OCI-M2 (cell line): ENCODE data around the gene GLIPR1.
"Not testable (repeated sequence)": the region's sequence is repeated elsewhere in the genome, so short reads cannot be mapped to it uniquely, and the experiment has no call there.

Experiments
- DNase-seq: peaks from one replicate; lab custom pipeline; 2025; ENCODE audit not compliant: unreplicated experiment; lab: John Stamatoyannopoulos, UW

GLIPR1 gene

DNA sequence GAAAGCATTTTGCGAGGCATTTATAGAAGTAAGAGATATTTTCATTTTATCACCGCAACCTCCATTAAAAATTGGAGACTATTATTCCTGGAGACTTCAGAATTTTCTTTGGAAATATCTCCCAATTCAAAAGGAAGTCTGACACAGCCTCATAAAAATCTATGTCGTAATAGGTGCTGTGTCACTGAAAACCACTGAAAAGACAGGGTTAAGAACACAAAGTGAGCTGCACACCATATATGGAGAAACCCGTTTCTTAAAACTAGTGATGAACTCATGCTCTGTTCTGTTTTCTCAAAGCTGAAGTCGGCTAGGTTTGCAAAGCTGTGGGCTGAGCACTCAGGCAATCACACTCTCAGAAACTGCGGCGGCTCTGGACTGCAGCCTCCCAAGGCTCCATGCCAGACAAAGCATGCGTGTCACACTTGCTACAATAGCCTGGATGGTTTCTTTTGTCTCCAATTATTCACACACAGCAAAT lies at the start of gene GLIPR1:
Gene GLIPR1, plus strand, starts transcription at position 287 of the 481 bp plus-strand sequence. Its CDS starts 126 bp downstream, at position 413.
- DNase-seq, result no peak

DNA sequence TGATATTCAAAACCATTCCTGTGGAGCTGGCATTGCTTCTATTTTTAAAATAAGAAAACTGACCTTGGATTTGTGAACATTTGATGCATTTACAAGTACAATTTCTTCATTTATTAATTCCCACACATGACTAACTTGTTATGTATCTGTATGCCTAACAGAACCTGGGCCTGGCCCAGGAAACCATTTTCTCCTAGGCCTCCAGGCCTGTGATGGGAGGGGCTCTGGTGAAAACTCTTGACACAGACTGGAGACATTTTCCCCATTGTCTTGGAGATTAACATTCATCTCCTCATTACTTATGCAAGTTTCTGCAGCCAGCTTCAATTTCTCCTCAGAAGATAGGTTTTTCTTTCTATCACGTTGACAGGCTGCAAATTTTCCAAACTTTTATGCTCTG lies 47.6 kb upstream of the GLIPR1 start:
- no peak for DNase-seq

DNA sequence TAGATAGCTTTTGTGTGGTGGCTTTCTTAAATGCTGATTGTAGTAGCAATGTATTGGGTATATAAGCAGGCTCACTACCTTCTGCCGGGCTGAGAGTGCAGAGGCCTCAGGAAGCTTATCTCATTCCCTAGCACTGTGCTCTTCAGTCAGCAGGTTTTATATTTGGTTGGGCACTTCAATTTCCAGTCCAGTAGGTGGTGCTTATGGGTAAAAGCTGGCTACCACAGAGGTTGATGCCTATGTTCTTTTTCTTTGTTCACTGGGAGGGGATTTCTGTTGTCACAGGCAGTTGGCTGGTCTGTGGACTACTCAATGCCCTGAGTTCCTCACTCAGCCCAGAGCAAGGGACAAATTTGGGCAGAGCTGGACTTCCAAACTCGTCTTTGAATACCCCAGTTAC lies 43.0 kb upstream of the GLIPR1 start:
- no peak for DNase-seq

DNA sequence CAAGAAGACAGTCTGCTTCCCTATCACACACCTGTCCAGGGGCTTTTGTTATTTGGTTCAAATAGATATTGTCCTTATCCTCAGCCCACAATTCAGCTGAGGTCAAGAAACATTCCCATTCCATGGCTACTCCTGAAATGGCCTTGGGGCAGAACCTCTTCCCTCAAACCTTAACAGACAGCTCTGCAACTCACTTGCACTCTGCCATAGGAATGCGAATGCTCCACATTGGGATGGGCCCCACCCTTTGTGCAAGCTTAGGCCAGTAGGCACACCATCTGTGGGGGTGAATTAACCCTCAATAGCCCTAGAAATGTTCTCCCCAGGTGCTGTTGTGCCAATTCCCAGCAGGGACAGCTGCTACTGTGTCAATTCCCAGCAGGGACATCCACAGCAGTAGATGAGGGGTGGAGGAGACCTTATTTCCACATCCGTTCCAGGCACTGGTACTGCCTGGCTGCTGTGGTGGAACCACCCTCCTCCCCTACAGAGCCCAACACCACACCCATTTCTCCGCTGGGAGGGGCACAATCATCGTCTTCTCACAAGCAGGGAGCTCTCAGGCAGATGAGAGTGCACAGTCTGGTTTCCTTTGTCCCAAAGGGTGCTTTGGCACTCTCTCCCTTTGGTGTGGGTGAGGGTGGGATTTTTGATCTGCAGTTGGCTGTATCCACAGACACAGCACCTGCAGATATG lies 42.3 kb upstream of the GLIPR1 start:
- DNase-seq, result no peak

DNA sequence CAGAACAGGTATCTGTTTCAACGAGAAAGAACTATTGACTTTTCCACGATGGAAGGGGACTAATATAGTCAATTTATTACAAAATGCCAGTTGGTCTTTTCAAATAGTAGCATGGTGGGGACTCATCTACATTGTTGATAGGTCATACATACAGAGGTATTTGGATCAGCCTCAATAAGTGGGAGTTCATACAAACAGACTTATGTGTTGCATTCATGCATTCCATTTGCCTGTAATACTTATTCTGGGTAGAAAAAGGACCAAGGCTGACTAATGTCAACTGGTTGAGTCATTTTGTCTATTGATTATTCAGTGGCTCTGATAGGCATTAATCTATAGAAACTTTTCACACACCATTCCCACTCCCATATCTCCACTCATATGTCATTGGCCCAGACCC lies 41.5 kb upstream of the GLIPR1 start:
- no peak for DNase-seq

DNA sequence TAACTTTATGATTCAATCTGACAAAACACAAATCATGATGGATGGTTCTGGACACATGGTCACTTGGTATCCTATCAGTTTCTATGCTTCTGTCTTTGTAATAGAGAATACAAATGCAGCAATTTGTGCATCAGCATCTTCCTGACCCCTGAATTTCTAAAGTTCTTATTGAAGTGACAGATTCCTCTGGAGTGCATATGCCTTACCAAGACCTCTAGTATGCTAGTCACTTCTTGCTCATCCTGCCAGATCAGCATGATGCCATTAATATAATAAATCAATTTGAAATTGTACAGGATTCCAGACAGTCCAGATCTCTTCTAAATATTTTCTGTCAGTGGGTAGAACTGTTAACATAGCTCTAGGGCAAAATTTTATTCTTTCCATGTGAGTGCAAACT lies 40.6 kb upstream of the GLIPR1 start:
- no peak for DNase-seq

DNA sequence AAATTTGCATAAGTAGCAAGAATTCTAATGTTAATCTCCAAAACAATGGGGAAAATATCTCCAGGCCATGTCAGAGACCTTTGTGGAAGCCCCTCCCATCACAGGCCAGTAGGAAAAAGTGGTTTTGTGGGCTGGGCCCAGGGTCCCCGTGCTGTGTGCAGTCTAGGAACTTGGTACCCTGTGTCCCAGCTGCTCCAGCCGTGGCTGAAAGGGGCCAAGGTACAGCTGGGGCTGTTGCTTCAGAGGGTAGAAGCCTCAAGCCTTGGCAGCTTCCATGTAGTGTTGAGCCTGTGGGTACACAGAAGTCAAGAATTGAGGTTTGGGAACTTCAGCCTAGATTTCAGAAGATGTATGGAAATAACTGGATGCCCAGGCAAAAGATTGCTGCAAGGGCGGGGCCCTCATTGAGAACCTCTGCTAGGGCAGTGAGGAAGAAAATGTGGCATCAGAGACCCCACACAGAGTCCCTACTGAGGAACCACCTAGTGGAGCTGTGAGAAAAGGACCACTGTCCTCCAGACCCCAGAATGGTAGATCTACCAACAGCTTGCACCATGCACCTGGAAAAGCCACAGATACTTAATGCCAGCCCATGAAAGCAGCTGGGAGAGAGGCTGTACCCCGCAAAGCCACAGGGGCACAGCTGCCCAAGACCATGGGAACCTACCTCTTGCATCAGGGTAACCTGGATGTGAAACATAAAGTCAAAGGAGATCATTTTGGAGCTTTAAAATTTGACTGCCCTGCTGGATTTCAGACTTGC lies 38.7 kb upstream of the GLIPR1 start:
- DNase-seq, result not testable (repeated sequence)

DNA sequence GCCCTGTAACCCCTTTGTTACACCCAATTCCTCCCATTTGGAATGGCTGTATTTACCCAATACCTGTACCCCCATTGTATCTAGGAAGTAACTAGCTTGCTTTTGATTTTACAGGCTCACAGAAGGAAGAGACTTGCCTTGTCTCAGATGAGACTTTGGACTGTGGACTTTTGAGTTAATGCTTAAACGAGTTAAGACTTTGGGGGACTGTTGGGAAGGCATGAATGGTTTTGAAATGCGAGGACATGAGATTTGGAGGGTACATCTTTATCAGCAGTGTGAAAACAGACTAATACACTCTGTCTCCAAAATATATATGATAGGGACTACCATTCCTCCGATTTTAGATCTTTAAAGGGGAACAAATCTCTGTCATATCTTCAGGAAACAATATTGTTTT lies 38.1 kb upstream of the GLIPR1 start:
- DNase-seq, result not testable (repeated sequence)

DNA sequence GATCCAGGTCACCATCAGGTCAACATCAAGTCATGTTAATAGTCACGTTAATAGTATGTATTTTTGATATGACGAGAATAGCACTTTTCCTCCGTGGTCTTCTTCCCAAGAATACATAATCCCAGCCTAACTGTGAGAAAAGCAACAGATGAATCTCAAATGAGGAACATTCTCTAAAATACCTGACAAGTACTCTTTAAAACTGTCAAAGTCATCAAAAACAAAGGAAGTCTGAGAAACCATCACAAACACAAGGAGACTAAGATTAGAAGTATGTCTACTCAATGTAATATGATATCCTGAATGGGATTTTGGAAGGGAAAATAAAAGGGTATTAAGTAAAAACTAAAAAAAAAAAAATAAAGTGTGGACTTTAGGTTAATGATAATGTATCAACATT lies 36.8 kb upstream of the GLIPR1 start:
- DNase-seq, result no peak

DNA sequence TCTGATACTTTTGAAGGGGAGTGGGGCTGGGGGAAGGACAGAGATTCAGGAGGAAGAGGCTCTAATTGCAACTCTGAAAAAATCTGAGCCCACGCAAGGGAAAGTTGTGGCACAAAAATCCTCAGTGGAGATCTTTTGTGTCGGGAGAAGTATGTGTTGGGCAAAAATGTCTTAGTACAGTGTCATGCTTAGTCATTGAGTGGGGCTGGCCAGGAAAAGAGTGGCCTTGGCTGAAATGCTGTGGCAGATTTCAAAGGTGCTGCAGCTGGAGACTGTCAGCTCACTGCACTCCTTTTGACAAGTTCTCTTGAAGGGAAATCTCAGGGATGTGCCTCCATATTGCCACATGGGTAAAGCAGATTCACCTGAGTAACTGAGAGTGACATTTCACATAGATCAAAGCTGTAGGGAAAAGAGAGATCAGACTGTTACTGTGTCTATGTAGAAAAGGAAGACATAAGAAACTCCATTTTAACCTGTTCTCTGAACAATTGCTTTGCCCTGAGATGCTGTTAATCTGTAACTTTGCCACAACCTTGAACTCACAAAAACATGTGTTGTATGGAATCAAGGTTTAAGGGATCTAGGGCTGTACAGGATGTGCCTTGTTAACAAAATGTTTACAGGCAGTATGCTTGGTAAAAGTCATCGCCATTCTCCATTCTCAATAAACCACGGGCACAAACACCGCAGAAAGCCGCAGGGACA lies 36.0 kb upstream of the GLIPR1 start:
- DNase-seq, result no peak

DNA sequence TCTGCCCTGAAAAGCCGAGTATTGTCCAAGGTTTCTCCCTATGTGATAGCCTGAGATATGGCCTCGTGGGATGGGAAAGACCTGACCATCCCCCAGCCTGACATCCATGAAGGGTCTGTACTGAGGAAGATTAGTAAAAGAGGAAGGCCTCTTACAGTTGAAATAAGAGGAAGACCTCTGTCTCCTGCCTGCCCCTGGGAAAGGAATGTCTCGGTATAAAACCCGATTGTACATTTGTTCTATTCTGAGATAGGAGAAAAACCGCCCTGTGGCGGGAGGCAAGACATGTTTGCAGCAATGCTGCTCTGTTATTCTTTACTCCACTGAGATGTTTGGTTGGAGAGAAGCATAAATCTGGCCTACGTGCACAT lies 35.4 kb upstream of the GLIPR1 start:
- not testable (repeated sequence) for DNase-seq

DNA sequence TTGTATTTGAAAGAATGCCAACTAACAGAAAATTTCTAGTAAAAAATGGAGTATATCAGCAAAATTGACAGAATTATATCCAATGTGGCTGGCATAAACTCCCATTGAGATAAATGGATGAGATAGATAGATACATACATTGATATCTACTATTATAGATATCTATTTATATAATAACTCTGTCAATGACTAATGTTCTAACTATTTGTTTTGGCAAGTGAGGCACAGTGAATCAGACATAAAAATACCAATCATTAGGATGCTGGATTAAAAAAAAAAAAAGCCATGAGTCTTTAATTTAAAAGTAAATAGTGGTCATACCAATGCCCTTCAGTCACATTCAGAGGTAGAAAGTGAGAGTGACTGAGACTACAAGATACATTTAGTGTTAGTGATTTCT lies 33.7 kb upstream of the GLIPR1 start:
- no peak for DNase-seq

DNA sequence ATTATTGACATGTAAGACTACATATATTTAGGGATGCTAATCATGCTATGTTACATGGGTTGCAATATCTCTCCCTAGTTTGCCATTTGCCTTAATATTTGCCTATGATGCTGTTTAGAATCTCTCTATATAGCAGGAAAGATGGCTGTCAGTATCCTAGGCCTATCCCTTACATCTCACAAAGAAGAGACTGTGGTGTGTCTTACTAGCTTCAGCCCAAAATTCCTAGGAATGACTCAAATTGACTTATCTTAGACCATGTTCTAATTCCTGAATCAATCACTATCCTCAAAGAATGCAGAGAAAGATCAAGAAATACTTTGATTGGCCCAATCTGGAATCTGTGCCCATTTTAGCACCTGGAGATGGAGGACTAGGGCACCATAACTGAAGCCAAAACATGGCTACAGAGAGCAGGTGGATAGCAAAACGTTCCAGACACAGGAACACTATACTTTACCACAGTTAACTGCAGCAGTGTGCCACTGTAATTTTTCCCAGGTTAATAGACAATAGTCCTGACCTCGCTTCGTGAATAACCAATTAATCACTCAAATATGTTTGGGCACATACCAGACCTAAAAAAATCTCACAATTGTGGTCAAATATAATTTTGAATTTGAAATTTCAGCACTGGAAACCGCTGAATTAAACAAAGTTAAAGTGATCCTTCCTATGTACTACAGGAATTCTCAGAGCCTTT lies 32.7 kb upstream of the GLIPR1 start:
- no peak for DNase-seq

DNA sequence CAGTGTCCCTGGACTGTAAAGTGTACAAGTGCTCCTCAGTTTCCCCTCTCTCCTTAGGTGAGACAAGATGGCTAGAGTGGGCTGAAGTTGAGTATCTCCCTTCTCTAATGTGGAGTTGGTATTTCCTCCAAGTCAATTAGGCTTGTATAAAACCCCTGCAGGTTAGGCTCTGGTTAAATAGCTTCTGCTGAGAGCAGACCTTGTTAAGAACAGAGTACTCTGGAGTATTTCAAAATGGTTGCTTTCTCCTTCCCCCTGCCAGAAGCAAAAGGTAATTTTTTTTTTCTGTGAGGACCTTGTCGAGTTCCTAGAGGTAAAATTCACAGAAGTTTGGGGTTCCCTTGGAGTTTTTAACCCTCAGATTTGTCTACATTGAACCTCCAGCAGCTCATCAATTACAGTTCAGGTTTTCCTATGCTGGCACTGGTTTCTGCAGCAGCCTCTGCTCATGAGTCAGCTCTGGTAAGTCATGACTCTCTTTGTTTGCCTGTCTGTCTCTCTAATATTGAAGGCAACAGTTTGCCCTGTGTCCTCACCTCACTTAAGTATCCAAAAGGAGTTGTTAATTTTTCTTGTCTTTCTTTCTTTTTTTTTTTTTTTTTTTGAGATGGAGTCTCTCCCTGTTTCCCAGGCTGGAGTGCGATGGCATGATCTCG lies 27.8 kb upstream of the GLIPR1 start:
- no peak for DNase-seq

DNA sequence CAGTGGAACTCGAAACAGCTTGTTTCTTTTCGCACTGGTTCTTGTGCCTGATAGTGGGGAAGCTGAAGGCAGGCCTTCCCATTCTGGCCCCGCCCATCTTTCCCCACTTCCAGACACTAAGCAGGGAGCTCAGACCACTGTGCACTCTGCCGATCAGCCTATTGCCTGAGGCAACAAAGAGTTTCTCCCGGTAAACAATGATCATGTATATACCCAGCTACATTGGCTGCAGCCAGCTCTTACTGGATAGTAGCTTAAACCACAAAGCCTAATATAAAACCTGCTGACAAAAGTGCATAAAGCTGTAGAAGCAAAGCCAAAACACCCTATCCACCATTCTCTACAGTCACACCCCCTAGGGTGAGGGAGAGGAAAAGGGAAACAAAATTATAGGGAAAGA lies 24.7 kb upstream of the GLIPR1 start:
- no peak for DNase-seq

DNA sequence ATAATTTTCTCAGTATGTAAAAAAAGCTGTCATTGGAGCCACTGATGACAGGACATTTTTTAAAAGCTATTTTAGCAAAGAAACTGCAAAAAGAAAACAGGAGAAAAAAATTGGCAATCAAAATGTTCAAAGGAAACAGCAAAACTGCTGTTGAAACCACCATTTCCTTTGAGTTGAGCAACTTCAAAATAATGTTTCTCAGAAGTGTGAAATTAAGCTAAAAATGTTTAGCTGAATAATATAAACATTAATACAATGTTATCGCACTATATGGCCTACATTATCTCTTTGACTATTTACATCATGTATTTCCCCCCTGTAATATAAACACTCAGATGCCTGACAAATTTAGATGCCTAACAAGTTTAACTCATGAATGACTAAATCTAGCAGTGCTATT lies 23.4 kb upstream of the GLIPR1 start:
- DNase-seq, result no peak

DNA sequence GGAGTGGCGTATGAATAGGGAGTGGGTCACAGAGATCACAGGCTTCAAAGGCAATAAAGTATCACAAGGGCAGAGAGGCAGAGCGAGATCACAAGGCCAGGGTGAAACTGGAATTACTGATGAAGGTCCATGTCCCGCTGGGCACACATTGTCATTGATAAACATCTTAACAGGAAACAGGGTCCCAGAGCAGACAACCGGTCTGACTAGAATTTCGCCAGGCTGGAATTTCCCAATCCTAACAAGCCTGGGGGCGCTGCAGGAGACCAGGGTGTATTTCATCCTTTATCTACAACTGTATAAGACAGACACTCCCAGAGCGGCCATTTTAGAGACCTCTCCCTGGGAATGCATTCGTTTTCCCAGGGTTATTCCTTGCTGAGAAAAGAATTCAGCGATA lies 22.7 kb upstream of the GLIPR1 start:
- DNase-seq, result not testable (repeated sequence)

DNA sequence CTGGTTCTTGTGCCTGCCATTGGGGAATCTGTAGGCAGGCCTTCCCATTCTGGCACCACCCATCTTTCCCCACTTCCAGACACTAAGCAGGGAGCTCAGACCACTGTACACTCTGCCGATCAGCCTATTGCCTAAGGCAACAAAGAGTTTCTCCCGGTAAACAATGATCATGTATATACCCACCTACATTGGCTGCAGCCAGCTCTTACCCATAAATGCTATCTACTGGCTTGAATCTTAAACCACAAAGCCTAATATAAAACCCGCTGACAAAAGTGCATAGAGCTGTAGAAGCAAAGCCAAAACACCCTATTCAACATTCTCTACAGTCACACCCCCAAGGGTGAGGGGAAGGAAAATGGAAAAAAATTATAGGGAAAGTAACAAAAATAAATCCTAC lies 20.8 kb upstream of the GLIPR1 start:
- DNase-seq, result no peak

DNA sequence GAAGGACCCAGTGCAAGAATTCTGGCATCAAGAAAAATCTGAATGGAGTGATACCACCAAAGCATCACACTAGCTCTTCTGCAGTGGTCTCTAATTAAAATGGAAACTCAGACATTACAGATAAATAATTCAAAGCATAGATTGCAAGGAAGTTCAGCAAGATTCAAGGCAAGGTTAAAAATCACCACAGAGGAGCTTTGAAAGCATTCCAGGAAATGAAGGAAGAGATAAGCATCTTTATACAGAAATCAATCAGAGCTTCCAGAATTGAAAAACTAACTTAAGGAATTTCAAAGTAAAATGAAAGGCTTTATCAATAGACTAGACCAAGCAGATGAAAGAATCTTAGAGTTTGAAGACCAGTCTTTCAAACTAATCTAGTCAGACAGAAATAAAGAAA lies 20.4 kb upstream of the GLIPR1 start:
- DNase-seq, result no peak

DNA sequence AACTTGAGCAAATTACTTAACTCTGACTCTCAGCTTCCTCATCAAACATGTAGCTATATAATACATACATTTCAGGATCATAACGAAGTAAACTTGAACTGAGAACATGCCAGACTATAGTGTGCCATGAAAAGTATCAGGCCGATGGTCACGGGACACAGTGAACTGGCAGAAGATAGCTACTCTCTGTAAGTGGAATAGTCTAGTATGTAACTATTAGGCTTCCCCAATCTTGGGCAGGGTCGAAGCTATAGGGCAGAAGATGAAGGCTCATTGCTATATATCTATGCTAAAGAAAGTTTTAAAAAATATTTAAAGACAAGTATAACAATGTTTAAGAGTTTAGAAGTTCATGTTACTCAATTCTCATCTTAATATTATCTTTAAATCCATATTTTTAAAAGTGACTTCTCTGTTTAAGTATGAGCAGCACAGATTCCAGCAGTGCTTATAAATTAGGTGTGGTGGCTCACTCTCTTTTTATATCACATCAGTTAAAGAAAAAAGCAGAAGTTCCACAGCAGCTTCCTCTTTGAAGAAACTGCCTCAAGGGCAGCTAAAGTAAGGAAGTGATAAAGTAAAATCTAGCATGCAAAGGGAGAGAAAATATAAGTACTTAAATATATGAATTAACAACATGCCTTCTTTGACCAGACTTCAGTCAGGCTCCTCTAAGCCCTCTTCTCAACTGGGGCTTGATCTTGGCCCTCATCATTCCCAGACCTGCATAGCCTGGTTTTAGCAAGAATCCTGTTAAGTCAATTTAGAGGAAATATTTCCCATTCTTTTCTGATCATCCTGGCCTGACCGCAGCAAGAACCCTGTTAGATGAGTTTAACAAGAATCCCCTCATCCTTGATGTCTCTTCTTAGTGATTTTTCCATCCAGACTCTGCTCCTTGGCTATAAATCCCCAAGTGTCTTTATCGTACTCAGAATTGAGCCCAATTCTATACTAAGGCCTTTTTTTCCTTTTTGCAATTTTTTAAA lies 8.4 kb upstream of the GLIPR1 start:
- DNase-seq, result no peak
